ENCODE data around the gene G3BP2.

Gene G3BP2

DNA sequence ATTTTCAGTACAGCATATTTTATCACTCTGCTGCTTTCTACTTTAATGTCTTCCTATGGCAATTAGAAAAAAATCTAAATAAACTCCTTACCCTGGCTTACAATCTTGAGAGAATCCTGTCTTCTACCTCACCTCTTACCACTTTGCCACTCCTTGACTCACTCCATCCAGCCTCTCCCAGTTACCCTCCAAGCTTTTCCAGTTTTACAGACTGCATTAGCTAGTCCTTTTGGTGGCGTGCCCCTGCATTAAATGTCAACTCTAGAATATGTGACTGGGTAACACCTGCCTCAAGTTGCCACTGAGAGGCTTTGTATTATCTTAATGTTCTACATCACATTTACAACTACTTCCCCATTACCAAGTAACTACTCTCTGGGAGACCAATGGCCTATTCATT is 35.4 kb downstream of the G3BP2 start:
- DNase-seq = no peak
- TF ChIP-seq GATA1 (IDR thresholded peaks at IDR 0.05; ENCODE audit: low read depth, low read length) = no peak
- no peak for TF ChIP-seq POLR2A (IDR thresholded peaks at IDR 0.05; ENCODE audit: low read length)

DNA sequence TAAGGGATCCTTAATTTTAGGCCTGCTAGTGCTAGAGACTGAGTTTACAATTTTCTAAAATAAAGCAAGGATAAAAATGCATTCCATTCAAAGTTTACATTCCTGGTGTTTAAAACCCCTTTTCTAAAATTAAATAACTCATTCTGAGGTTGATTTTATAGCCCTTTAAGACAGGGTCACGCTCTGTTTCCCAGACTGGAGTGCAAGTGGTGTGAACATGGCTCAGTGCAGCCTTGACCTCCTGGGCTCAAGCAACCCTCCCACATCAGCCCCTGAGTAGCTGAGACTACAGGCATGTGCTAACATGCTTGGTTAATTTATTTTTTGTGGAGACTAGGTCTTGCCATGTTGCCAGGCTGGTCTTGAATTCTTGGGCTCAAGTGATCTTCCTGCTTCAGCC is 36.0 kb downstream of the G3BP2 start:
- no peak for DNase-seq

DNA sequence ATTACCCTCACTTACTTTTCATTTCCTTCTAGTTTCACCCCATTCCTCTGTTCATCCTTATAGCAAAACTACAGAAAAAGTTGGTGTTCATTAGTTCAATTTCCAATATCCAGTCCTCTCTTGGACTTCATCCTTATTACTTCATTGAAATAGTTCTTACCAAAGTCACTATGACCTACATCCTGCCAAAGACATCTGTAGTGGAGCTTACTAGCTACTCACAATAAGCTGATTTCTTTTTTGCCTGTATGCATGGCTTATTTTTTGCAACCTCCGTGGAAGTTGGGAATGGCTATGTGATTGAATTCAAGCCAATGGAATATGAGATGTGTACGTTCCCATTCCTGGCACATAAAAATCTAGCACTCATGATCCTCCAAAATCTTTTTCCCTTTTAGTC is 38.3 kb downstream of the G3BP2 start:
- no peak for DNase-seq
- TF ChIP-seq POLR2A (IDR thresholded peaks at IDR 0.05; ENCODE audit: low read length) (no peak), GATA1 (IDR thresholded peaks at IDR 0.05; ENCODE audit: low read depth, low read length) (no peak)

More for the DNA sequence above, 36.0 kb downstream of the G3BP2 start:
- TF ChIP-seq POLR2A (IDR thresholded peaks at IDR 0.05; ENCODE audit: low read length) (no peak), GATA1 (IDR thresholded peaks at IDR 0.05; ENCODE audit: low read depth, low read length) (no peak)

DNA sequence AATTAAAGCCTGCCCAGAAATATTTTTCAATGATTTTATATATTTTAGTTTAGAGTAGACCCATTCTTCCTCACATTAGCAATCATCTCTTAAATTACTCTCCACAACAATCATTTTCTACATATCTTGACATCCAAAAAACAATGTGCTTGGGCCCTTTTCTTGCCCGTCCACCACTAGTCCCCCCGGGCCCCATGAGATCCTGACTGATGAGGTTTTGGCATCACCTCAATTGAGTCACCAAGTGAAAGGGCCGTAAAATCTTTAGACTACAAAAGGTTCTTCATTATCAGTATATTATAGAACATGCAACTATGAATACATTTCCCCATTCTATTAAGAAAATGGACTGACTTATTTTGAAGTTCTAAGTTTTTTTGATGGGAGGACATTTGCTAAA is 38.9 kb downstream of the G3BP2 start:
- TF ChIP-seq GATA1 (IDR thresholded peaks at IDR 0.05; ENCODE audit: low read depth, low read length) (no peak), POLR2A (IDR thresholded peaks at IDR 0.05; ENCODE audit: low read length) (no peak)
- DNase-seq = no peak

DNA sequence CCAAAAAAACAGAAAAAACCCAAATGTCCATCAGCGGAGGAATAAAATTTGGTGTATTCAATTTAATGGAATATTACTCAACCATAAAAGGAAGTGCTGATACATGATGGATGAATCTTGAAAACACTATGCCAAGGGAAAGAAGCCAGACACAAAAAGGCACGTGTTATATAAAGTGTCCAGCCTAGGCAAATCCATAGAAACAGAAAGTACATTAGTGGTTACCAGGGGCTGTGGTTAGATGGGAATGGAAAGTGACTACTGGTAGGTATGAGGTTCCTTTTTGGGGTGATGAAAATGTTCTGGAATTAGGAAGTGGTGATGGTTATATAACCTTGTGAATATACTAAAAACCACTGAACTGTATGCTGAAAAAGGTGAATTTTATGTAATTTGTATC is 39.4 kb downstream of the G3BP2 start:
- TF ChIP-seq GATA1 (IDR thresholded peaks at IDR 0.05; ENCODE audit: low read depth, low read length) = no peak
- no peak for DNase-seq

DNA sequence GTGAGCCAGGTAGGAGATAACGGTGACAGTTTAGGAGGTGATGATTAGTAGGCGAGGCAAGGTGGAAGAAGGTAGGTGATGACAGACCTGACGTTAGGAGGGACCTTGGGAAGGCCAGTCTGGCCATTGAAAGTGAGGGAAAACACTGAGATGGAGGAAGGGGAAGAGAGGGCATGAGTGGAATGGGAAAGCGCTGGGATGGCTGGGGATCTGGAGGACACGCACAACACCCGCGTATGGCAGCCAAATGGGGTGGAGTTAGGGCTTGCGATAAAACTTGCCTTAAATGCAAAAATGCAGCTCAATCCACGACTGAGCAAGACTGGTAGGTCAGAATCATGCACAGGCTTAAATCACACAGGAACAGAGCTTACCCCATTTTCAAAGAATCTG is 42.3 kb downstream of the G3BP2 start:
- peak in 1 of 2 experiments; percentile 30 for DNase-seq
- TF ChIP-seq POLR2A (IDR thresholded peaks at IDR 0.05; ENCODE audit: low read length) (no peak), GATA1 (IDR thresholded peaks at IDR 0.05; ENCODE audit: low read depth, low read length) (no peak)

DNA sequence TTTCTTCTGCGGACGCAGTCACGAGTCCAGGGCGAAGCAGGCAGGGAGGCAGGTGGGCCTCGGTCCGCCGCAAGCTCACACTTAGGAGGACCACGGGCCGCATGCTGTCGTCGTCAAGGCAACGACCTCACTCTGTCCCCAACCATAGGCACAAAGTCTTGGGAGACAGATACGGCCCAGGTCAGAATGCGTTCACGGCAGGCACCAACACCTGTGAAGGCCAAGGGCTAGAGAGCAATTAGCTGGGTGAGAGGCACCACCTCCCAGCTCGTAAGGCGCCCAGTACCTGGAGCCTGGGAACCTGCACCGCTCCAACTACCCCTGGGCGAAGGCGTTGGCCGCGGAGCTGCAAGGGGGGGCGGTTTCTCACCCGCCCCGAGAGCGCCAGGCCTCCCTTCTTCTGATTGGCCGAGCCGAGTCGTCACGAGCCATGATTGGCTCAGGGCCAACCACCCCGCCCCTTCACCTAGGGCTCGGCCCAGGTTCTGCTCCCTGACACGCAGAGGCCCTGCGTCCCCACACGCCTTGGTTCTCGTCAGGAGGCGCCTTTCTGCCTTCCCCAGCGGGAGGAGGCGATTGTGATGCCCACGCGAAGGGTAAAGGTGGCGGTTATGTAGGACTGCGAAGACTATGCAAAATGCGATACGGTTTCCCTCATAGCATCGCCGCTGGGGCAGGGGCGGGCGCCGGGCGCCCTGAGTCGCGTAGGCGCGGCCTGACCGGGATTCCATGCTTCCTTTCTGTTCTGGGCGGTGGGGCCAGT is 42.9 kb downstream of the G3BP2 start, which contains the start of gene CDKL2:
TSS of gene CDKL2 (minus strand) at position 355 of the 763 bp plus-strand sequence. CDS start 4,540 bp downstream, outside the sequence.
- DNase-seq = peak; percentile 89 to 94
- TF ChIP-seq POLR2A (IDR thresholded peaks at IDR 0.05; ENCODE audit: low read length) = no peak
- no peak for TF ChIP-seq GATA1 (IDR thresholded peaks at IDR 0.05; ENCODE audit: low read depth, low read length)

DNA sequence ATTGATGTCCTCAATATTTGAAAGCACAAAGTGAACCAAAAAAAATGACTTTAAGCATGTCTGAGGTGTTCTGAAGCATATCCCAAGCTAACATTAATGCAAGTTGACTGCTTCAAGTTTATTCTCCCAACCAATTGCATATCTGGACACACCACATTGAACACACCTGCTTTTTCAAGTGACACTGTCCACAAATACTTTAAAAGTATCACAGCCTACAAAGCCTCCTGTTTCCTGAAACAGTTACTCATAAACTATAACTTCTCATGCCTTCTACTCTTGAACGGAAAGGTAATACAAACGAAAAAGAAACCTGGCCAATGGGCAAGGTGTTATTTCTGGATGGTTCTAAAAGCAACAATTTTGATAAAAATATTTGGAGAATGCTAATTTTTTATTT is 44.0 kb downstream of the G3BP2 start:
- no peak for DNase-seq
- TF ChIP-seq POLR2A (IDR thresholded peaks at IDR 0.05; ENCODE audit: low read length) = no peak
- TF ChIP-seq GATA1 (IDR thresholded peaks at IDR 0.05; ENCODE audit: low read depth, low read length) = no peak

DNA sequence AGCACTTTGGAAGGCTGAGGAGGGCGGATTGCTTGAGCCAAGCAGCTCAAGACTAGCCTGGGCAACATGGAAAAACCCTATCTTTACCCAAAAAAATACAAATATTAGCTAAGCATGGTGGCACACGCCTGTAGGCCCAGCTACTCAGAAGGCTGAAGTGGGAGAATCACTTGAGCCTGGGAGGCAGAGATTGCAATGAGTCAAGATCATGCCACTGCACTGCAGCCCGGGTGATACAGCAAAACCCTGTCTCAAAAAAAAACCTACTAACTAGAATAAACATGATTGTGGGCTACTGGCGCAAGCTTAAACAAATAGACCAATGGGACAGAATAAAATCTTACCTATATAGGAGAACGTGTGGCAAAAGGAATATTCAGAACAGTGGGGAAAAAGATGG is 50.2 kb downstream of the G3BP2 start:
- DNase-seq = peak in 1 of 2 experiments; percentile 10
- TF ChIP-seq GATA1 (IDR thresholded peaks at IDR 0.05; ENCODE audit: low read depth, low read length) = no peak

DNA sequence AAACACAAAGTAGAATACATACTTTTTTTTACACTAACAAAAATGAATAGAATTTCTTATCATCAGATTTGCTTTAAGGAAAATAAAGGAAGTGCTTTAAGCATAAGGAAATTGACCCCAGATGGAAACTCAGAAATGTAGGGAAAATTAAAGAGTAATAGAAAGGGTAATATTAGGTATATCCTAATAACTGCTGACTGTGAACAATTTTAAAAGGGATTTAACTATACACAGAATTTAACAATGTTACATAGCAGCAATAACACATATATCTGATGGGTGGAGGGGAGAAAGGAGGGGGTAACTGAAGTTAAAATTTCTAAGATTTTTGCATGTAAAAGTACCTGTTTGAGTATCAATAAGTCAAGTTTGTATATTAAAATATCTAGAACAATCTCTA is 51.5 kb downstream of the G3BP2 start:
- TF ChIP-seq POLR2A (IDR thresholded peaks at IDR 0.05; ENCODE audit: low read length) (no peak), GATA1 (IDR thresholded peaks at IDR 0.05; ENCODE audit: low read depth, low read length) (no peak)
- no peak for DNase-seq

DNA sequence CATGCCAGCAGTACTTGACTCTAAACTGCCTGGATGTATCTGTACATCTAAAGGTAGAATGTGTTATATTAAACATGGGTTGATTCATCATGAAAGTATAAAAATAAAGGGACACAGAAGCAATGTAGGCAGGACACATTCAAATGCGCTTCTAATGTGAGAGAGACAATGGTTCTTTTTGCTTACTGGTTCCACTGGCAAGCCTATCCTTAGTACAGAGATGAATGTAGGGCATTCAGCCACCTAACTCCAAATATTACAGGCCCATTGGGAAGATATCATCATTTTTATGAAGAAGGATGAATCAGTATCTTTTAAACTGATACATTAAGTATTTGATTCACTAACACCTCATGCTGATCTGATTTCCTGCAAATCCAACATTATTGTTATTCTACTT is 60.9 kb downstream of the G3BP2 start:
- no peak for TF ChIP-seq GATA1 (IDR thresholded peaks at IDR 0.05; ENCODE audit: low read depth, low read length)
- TF ChIP-seq POLR2A (IDR thresholded peaks at IDR 0.05; ENCODE audit: low read length) = no peak
- no peak for DNase-seq

DNA sequence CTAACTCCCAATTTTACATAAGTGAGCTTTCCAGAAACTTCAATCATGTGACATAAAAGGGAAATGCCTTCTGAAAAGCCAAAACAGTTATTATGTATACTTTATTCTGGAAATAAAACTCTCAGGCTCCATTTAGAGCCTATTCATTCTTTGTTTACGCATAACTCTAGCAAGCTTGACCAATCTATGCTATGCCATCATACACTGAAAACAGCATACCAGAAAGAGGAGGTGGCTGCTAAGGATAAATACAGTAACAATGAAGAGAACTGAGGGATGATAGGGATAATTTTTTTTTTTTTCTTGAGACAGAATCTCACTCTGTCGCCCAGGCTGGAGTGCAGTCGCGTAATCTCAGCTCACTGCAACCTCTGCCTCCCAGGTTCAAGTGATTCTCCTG is 67.3 kb downstream of the G3BP2 start:
- TF ChIP-seq POLR2A (IDR thresholded peaks at IDR 0.05; ENCODE audit: low read length) (no peak), GATA1 (IDR thresholded peaks at IDR 0.05; ENCODE audit: low read depth, low read length) (no peak)
- no peak for DNase-seq

DNA sequence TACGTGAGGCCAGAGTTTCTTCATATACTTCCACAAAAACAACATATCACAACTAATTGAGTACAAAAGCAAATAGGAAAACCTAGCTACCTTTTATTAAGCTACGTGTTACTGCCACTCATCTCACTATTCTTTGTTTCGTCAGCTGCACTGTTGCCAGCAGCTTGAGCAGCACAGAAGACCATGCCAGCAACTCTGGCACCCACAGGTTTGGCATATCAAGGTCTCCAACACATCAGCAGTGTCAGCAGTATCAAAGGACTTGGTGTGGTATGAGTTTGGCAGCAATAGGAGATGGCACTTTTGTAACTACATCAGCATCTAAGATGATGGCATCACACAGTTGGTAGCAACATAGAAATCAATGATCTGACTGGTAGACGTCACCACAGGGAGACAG is 73.6 kb downstream of the G3BP2 start:
- no peak for DNase-seq
- TF ChIP-seq GATA1 (IDR thresholded peaks at IDR 0.05; ENCODE audit: low read depth, low read length) = no peak
- no peak for TF ChIP-seq POLR2A (IDR thresholded peaks at IDR 0.05; ENCODE audit: low read length)

DNA sequence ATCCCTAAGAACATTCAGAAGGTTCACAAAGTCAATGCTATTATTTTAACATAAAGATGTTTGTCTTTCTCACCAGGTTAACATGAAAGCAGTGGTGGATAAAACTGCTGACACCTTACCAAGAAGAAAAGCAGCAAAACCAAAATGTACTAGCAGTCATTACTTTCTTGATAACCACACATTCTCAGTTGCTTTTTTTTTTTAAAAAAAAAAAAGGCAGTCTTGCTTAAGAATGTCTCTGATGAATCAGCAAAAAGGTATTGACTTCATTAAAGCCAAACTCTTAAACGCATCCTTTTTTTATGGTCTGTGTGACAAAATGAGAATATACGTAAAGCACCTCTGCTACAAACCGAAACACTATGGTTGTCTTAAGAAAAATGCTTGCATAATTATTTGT is 74.8 kb downstream of the G3BP2 start:
- peak; percentile 7 to 24 for DNase-seq
- no peak for TF ChIP-seq POLR2A (IDR thresholded peaks at IDR 0.05; ENCODE audit: low read length)
- TF ChIP-seq GATA1 (IDR thresholded peaks at IDR 0.05; ENCODE audit: low read depth, low read length) = no peak

DNA sequence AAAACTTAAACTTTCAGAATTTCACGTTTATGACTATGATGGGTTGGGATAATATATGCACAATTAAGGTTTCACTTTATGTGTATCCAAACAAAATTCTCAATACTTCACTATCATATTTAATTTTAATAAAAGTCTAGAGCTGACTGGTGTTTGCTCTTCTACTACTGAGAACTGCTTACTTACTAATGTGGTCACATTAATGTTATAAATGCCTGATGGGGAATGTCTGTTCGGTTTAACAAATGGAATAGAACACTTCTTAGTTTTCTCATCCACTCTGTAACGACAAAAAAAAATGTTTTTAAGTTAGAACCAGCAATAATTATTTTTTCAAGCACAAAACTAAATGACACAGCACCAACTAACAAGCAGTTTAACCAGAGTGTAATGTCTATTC is 77.2 kb downstream of the G3BP2 start:
- DNase-seq = no peak
- no peak for TF ChIP-seq POLR2A (IDR thresholded peaks at IDR 0.05; ENCODE audit: low read length)

DNA sequence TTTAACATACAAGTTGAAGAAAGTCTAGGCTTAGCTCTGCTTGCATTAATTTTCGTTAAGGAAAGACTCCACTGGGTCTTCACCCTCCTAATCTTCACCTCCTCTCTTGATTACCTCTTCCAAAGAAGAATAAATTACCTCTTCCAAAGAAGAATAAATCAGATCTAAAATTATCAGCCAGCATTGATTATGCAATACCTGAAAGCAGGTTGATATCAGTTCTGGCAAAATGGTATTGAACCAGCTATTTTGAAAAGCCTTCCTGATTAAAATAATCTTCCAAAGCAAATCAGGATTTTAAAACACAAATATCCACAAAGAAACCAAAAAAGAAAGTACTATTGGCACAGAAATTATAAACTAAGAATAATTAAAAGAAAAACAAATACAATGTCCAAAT is 79.8 kb downstream of the G3BP2 start:
- TF ChIP-seq POLR2A (IDR thresholded peaks at IDR 0.05; ENCODE audit: low read length) (no peak), GATA1 (IDR thresholded peaks at IDR 0.05; ENCODE audit: low read depth, low read length) (no peak)
- no peak for DNase-seq
